T47D (cell line): ENCODE results near the gene TK2.

Source experiments
- DNase-seq, 2 experiments: peaks; one replicate each; pipeline versions ENCODE4 v3.0.0 to v3.0.0-alpha.2; 2011 to 2012; ENCODE audit warnings: low read depth in 1 of 2, low spot score in 1 of 2
- JUND ChIP-seq: IDR thresholded peaks from 2 replicates; pipeline ENCODE4 v1.6.1; 2012; ENCODE audit warnings: low read depth
- in situ Hi-C: cut with HindIII; loops from 2 replicates; pipeline ENCODE4 v1.10.0; 2016; ENCODE audit warnings: low sequenced_read_pairs, low pct_unique_long_range_greater_than_20kb

TK2 gene

DNA sequence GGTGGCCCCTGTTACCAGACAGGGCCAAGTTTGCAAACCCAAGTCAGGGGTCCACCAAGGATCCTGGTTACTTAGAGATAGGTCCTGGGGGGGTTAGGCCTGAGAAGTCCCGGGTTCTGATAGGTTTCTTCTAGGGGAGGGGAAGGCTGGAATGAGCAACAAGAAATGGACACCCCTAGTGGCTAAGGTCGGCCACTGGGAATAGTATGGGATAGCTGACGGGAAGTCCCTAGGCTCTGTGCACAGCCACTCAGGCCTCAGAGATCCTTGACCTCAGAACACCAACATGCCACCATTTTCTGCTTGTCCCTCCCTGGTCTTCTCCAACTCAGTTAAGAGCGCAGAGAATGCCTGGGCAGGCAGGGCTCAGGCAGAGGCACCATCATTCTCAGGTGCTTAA, 13.4 kb downstream of the TK2 start:
- DNase-seq = no peak
- no peak for TF ChIP-seq JUND
- in situ Hi-C loops = no loop called here

DNA sequence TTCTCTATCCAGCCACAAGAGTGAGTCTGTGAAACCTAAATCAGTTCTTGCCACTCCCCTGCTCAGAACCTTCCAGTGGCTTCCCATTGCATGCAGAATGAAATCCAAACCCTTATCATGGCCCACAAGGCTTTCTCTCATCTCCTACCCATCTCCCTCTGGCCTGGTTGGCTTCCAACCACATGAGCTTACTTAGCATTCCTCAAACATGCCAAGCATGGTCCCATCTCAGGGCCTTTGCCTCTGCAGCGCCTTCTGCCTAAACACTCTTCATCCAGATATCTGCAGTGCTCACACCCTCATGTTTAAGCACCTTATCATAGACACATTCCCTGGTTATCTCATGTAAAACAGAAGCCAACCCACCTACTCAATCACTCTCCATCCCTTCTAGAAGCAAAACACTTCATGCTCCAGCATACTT, 15.5 kb downstream of the TK2 start:
- no peak for TF ChIP-seq JUND
- in situ Hi-C loops = no loop called here

DNA sequence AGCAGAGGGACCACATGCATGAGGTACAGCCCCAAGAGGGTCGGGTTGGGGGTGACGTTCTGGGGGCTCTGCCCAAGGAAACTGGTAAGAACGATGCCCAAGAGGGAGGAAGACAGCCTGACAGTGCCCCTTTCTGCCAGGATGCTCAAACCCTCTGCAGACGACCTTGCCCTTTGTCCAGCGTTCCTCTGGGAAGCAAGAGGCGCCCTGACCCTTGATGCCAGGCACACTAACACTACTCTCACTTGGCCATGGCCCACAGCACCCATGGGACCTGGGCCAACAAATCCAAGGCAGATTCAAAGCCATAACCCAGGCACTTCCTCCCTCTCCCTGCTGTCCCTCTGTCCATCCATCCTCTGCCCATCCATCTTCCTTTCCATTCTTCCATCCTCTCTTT, 20.4 kb downstream of the TK2 start:
- in situ Hi-C loops = no loop called here
- DNase-seq = no peak
- TF ChIP-seq JUND = no peak

More for the DNA sequence above, 15.5 kb downstream of the TK2 start:
- DNase-seq = no peak

DNA sequence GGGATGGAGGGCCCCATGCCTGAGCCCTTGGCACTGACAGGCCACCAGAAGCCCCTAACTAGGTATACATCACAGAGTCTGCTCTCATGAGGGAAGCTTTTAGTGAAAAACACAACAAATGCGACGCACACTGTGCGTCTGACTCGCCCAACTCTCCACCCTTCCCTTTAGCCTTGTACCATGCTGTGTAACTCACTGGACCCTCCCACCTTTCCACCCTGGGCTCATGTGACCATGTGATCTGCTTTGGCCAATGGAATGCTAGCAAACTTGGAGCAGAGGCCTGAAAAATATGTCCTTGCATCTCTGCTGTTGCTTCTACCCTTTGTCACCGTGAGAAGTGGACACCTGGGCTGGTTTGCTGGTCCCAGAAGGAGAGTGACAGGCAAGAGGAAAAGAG, 21.6 kb downstream of the TK2 start:
- no peak for DNase-seq
- no peak for TF ChIP-seq JUND
- in situ Hi-C loops = no loop called here

DNA sequence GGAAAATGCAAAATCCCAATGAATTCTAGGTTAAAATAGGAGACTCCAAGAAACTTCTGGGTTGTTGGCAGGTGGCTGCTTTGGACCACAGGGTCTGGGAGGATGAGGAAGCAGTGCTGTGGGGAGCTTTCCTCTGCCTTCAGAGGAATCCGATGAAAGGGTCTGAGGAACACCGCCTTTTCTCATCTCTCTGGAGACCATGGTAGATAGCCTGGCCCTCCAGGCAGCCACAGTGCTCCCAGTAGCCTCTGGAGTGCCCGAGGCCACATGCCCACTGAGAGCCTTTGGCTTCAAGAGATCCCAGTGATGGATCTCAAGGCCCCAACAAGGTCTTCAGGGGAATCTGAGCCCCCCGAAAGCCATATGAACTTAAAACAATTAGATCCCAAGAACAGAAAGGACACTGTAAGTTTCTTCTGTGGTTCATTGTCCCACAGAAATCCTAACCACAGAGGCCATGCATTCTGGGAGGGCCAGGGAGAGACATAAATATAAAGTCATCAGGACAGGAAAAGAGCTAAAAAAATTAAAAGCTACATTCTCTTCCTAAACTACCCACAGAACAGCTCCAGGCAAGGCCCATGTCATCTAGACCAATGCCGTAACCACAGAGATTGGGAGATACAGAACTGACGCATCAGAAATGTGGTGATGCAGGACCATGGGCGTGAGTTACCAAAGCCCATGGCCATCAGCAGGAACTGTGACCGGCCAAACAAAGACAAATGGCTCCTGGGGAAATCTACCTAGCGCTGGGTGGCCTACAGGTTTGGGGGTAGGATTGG, 24.3 kb downstream of the TK2 start:
- DNase-seq = no peak
- no peak for TF ChIP-seq JUND
- in situ Hi-C loops = no loop called here

DNA sequence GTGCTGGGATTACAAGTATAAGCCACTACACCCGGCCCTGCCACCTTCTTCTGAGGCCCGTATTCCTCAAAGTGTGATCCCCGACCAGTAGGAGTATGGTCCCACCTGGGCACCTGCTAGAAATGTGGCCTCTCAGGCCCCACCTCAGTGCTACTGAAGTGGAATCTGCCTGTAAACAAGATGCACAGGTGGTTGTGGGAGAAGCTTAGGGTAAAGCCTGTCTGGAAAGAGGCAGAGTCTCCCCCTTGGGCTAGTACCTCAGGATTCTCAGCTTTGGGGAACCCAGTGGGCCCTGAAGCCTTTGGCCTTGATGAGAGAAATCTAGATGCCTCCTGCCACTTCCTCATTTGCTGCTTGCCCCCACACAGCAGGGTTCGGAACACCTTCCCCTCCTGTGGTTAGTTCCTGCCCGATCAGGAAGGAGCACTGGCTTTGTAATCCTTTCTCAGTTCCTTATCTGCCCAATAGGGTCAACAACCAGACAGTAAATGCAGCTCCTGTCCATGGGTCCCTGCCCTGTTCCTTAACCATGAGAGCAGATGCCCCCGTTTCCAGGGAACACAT, 25.2 kb downstream of the TK2 start:
- in situ Hi-C loops = no loop called here
- no peak for DNase-seq
- no peak for TF ChIP-seq JUND

DNA sequence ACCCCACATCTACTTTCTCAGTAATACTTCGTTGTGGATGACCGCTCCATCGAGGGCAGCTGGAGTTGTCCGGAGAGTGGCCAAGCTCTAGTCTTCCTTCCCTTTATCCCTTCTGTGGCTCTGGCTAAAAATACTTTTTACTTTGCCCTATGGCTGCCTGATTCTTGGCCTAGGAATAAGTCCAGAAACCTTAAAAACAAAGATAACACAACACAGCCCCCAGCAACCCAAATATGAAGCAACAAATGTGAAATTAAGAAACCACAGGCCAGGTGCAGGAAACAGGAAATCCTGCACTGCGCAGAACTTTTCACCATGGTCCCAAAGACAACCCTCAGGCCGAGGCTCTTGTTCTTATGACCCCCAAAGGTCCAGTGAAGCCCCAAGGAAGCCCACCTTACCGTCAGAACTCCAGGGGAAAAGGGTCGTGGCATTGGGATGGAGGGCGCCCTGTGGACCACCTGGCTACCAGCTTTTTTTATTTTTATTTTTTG, 26.0 kb downstream of the TK2 start:
- in situ Hi-C loops = no loop called here
- no peak for DNase-seq
- no peak for TF ChIP-seq JUND

DNA sequence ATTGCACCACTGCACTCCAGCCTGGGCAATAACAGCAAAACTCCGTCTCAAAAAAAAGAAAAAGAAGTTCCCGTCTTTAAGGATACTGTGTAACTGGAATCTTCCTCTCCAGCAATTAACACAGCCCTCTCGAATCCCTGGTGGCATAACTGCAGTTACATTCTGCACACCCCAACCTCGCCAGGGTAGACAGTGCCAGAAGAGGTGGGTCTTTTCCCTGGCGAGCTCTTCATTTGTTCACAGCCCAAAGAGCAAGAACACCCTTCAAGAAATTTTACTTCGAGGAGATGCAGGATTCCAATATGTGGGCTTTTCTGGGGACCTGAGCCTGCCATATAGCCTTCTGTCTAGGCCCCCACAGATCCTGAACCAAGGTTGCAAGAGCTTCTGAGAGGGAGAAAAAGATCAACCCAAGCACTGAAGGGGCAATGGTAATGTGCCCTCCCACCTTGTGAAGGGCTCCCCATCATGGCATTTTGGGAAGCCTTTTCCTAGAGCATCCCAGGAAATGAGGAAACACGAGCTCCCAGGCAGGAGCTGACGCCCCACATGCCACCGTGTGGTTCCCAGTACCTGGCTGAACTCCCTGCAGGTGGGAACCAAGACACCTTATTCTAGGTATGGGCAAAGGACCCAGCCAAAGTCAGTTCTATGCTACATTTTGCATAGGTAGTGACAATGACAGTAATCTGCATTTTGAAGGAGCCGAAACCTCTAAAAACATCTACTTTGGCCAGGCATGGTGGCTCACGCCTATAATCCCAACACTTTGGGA, 26.9 kb downstream of the TK2 start:
- no peak for DNase-seq
- no peak for TF ChIP-seq JUND
- in situ Hi-C loops = no loop called here

DNA sequence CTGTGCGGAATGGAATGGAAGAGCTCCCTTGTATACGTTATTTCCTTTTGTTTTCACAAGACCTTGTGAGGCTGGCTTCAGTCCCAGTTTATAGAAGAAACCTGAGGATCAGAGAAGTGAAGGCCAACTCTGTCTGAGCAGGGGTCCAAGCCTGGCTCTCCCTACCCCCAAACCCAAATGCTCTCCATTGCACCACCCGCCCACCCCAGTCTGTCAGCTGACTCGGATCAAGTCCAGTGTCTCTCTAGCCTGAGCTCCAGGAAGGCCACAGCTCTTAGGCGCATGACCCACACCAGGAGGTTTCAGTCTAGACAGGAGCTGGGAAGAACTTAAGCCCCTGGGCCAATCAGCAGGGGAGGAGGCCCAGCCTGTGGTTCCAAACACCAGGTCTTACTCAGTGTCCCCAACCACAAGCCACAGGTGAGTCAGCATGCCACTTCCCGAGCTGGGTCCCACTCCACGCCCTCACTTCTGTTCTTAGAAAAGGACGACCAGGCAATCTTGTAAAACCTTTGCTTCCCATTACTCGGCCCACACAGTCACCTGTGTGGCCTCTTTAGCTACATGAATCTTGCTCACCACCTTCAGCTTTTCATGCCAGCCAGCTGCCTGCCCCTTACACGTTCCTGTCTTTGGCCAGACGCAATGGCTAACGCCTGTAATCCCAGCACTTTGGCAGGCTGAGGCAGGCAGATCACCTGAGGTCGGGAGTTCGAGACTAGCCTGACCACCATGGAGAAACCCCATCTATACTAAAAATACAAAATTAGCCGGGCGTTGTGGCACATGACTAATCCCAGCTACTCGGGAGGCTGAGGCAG, 27.8 kb downstream of the TK2 start:
- in situ Hi-C loops = no loop called here
- TF ChIP-seq JUND = no peak
- DNase-seq = no peak

DNA sequence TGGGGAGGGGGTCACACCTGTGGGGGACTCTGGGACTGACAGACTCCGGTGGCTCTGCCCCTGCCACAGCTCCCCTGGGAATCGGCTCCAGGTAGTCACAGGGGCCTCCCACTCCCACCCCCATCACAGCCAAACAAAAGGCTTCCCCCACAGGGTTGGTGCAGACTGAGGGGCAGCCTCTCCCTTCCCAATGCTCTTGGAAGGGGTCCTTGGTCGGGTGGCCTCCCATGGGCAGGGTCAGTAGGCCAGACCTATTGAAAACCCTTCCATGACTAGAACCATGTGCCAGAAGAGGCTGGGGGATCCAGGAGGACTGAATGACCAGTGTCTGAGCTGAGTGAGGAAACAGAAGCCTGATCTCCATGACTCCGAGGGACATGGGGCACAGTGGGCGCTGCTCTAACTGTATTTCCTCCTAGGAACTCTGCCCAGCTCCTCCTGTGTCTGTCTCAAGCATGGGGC, 28.6 kb downstream of the TK2 start:
- in situ Hi-C loops = no loop called here
- DNase-seq = no peak
- TF ChIP-seq JUND = no peak

DNA sequence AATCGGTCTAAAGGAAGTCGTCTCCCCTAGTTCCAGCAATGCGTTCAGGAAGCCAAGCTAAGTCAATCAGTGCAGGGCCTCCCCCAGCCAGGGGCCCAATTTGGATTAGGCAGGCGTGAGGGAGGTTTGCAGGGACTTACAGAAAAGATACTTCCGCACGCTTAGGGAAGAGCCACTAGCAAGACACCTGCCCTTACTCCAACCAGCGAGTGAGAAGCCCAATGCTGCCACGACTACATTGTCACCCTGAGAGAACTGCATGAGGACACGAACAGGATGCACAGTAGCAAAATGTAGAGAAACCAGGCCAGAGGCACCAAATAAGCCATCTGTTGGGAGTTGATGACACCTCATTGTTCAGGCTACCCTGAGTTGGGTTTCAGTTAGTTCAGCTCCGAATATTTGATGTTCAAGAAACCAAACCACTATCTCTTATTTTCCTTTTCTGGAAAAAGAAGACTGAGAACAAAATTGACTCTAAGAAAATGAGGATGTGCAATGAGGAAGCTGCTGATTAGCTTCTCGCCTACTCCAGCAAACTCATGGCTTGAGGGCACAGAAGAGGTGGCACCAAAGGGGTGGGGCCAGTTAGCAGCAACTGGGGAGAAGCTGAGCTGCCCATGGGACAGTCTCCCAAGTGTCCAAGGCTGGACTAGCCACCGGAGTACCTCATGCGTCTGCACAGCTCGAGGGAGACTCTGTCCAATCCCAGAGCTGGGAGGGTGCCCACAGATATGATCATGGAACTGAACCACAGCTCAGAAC, 29.3 kb downstream of the TK2 start:
- in situ Hi-C loops = no loop called here
- TF ChIP-seq JUND = no peak
- DNase-seq = no peak
